Middle frontal gyrus (tissue), 1 donor: ENCODE data around the gene HTR6.

Experiments
- DNase-seq: peaks from one replicate; pipeline ENCODE4 v3.0.0-alpha.2; 2015; ENCODE audit warnings: low spot score; ENCODE audit errors: extremely low spot score

Gene HTR6

DNA sequence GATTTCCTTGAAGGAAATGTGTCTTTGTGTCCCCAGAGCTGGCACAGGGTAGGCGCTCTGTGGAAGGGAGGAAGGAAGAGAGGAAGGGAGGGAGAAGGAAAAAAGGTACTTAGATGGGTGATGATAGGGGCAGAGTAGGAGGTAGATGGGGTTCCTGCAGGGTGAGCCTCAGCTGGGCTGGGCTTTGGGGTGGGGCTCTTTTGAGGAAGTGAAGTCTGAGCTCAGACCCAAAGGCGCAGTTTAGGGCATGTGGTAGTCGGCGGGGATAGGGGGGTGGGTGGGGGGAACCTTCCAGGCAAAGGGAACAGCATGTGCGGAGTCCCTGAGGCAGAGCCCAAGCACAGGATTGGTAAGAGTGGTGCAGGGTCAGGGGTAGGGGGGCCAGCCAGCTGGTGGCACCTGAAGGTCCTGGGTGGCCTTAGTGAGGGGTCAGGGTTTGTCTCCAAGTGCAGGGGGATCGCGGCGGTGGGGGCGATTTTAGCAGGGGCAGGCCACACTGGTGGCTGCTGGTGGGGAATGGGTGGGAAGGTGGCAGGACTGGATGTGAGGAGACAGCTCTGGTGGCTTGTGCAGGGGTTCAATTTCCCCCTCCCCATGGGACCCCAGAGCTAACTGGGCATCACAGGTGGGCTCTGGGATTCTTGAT, 8.4 kb upstream of the HTR6 start:
- no peak for DNase-seq

DNA sequence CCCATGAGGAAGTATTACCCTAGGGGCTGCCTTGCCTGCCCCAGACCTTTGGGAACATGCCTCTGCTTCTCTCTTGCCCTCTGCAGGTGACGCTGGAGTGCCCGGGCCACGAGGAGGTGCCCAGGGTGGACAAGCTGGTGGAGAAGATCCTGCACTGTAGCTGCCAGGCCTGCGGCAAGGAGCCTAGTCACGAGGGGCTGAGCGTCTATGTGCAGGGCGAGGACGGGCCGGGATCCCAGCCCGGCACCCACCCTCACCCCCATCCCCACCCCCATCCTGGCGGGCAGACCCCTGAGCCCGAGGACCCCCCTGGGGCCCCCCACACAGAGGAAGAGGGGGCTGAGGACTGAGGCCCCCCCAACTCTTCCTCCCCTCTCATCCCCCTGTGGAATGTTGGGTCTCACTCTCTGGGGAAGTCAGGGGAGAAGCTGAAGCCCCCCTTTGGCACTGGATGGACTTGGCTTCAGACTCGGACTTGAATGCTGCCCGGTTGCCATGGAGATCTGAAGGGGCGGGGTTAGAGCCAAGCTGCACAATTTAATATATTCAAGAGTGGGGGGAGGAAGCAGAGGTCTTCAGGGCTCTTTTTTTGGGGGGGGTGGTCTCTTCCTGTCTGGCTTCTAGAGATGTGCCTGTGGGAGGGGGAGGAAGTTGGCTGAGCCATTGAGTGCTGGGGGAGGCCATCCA, 7.8 kb upstream of the HTR6 start:
- DNase-seq, result no peak

DNA sequence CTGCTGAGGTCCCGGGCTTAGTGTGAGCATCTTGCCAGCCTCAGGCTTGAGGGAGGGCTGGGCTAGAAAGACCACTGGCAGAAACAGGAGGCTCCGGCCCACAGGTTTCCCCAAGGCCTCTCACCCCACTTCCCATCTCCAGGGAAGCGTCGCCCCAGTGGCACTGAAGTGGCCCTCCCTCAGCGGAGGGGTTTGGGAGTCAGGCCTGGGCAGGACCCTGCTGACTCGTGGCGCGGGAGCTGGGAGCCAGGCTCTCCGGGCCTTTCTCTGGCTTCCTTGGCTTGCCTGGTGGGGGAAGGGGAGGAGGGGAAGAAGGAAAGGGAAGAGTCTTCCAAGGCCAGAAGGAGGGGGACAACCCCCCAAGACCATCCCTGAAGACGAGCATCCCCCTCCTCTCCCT, 7.2 kb upstream of the HTR6 start:
- DNase-seq, result no peak

DNA sequence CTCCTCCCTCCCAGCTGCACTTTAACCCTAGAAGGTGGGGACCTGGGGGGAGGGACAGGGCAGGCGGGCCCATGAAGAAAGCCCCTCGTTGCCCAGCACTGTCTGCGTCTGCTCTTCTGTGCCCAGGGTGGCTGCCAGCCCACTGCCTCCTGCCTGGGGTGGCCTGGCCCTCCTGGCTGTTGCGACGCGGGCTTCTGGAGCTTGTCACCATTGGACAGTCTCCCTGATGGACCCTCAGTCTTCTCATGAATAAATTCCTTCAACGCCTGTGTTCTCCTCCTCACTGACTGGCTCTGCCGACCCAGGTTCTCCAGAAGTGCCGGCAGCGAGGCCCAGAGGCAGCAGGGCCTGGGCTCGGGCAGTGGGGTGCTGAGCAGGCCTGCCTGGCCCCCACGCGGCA, 6.5 kb upstream of the HTR6 start:
- no peak for DNase-seq

DNA sequence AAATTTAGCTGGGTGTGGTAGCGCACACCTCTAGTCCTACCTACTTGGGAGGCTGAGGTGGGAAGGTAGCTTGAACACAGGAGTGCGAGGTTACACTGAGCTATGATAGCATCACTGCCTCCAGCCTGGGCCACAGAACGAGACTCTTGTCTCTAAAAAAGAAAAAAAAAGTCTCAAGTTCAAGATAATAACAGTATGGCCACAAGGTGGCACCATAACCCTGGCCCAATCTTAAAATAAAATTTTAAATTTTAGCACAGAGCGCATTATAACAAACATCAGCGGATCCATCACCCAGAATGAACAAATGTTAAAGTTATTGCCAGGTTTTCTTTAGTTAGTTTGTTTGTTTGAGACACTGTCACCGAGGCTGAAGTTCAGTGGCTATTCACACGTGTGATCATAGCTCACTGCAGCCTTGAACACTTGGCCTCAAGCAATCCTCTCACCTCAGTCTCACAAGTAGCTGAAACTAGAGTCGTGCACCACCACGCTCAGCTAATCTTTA, 2.9 kb upstream of the HTR6 start:
- no peak for DNase-seq

DNA sequence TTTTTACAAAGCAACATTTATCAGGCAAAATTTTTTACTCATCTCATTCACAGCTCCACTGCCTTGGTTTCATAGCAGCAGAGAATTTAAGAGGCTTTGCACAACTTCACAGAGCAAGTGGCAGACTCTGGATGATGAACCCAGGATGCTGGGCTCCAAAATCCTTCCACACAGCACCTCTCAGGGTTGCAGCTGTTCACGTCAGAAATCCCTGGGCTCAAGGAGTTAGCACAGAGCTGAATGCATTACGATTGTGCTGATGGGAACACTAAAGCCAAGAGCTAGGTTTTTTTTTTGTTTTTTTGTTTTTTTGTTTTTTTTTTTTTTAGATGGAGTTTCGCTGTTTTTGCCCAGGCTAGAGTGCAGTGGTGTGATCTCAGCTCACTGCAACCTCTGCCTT, 2.4 kb upstream of the HTR6 start:
- DNase-seq, result no peak

DNA sequence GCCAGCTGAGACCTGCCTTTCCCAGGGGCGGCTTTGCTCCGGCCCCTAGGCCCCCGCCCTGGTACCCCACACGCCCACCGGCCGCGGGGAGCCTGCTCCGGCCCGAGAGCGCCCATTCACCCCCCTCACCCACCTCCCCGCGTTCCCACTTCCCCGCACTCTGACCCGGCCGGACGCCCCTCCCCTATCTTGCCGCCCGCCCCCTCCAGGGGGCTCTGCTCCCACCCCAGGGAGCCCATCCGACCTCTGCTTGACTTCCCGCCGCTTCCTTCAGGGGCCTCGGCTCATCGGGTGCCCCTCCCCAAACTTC, 466 bp downstream of the HTR6 start:
- no peak for DNase-seq

DNA sequence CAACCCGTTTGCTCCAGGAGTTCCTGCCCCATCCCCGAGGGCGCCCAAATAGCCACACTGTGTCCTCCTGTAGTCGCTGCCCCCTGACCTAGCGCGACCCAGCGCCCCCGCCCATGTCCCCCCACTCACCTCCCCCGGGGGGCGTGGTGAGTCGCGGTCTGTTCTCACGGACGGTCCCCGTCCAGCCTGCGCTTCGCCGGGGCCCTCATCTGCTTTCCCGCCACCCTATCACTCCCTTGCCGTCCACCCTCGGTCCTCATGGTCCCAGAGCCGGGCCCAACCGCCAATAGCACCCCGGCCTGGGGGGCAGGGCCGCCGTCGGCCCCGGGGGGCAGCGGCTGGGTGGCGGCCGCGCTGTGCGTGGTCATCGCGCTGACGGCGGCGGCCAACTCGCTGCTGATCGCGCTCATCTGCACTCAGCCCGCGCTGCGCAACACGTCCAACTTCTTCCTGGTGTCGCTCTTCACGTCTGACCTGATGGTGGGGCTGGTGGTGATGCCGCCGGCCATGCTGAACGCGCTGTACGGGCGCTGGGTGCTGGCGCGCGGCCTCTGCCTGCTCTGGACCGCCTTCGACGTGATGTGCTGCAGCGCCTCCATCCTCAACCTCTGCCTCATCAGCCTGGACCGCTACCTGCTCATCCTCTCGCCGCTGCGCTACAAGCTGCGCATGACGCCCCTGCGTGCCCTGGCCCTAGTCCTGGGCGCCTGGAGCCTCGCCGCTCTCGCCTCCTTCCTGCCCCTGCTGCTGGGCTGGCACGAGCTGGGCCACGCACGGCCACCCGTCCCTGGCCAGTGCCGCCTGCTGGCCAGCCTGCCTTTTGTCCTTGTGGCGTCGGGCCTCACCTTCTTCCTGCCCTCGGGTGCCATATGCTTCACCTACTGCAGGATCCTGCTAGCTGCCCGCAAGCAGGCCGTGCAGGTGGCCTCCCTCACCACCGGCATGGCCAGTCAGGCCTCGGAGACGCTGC, 1.1 kb downstream of the HTR6 start:
- no peak for DNase-seq

DNA sequence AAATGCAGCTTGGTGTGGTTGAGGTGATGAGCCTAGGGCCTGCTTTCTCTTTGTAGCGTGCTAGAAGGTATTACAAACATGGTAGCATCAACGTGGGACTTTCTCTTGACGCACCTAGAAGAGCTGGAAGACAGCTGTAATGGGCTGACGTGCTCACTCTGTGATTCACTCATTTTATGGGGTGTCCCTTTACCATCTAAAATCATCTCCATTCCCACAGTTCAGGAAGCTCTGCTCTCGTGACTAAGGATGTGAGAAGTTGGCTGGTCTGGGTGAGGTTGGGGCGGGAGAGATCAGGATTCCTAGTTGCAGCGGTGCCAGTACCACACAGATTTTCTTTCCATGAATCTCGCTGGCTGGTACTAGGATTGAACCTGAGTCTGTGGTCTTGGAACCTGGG, 4.2 kb downstream of the HTR6 start:
- no peak for DNase-seq

DNA sequence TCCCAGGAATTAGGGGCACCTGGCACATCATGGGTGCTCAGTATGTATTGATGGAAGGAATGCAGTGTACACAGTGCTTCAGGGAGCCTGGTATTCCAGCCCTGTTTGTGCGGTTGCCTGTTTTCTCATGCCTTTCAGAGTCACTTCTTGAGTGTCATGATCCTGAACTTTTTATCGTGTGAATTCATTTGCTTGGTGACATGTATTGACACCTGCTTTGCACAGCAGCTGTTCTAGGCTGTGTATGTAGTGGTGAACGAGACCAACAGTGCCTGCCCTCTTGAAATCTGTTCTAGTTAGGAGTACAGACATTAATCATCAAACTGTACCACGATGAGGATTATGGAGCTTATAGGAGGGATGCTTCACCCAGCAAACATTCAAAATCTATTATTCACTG, 6.1 kb downstream of the HTR6 start:
- DNase-seq, result no peak

DNA sequence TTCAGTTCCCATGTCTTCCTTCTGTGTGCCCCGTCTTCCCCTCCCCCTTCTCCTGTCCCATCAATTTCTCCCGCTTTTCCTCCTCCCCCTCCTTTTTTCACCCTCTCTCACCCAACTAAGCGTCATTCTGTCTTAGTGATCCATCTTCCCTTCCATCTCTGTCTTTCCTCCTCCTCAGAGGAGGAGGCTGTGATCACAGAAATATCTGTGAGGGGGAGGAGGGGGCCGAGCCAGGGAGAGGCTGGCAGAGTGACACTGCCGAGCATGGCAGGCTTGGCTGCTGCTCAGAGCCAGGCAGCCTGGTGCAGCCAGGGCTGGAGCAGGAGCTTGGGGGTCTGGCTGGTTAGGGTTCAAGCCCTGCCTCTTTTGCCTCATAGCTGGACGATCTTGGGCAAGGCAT, 7.6 kb downstream of the HTR6 start:
- no peak for DNase-seq

DNA sequence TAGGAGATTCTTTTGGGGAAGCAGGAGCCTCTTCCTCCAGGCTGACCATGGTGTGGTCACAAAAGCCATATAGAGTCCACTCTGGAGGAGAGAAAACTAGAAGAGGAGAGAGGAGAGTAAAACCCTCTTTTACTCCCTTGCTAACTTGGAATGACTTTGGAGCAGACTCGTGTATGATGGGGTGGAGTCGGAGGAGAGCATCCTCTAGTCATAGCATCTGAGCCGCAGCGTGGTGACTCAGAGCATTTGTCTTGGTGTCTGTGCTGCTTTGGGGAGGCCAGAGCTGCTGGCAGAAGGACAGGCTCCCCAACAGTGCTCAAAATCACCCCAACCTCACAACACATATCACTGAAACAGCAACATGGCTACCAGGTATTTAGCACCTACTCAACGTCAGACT, 11.1 kb downstream of the HTR6 start:
- DNase-seq, result no peak

DNA sequence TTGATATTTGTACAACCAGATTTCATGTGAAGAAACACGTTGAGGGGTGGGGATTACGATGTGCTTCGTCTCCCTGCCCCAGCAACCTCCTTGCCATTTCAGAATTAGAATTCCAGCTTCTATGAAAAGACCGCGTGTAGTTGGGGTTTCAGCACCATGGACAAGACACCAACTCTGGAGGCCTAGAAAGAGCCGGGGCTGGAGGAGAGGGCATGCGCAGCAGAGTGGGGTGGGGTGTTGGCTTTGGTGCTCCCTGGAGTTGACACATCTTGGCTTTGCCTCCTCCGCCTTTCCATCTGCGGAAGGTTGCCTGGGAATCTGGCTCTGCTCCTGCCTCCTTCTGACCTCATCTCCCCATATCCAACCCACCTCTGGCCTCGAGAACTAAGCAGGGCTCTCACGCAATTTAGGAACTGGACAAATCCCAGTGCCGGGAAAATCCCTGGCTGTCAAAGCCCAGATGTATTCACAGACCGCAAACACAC, 11.8 kb downstream of the HTR6 start:
- no peak for DNase-seq

DNA sequence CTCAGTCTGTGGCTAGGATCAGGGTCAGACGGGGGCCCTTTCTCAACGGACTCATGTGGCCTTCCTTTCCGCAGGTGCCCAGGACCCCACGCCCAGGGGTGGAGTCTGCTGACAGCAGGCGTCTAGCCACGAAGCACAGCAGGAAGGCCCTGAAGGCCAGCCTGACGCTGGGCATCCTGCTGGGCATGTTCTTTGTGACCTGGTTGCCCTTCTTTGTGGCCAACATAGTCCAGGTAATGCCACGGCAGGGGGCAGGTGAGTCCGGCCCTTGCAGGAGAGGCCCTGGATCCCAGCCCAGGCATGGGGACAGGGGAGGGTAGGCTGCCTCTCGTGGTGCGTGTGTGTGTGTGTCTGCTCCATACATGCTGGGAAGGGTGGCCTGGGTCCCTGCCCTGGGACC, 13.8 kb downstream of the HTR6 start:
- DNase-seq, result no peak

DNA sequence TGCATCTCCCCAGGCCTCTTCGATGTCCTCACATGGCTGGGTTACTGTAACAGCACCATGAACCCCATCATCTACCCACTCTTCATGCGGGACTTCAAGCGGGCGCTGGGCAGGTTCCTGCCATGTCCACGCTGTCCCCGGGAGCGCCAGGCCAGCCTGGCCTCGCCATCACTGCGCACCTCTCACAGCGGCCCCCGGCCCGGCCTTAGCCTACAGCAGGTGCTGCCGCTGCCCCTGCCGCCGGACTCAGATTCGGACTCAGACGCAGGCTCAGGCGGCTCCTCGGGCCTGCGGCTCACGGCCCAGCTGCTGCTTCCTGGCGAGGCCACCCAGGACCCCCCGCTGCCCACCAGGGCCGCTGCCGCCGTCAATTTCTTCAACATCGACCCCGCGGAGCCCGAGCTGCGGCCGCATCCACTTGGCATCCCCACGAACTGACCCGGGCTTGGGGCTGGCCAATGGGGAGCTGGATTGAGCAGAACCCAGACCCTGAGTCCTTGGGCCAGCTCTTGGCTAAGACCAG, 14.3 kb downstream of the HTR6 start:
- DNase-seq, result no peak

DNA sequence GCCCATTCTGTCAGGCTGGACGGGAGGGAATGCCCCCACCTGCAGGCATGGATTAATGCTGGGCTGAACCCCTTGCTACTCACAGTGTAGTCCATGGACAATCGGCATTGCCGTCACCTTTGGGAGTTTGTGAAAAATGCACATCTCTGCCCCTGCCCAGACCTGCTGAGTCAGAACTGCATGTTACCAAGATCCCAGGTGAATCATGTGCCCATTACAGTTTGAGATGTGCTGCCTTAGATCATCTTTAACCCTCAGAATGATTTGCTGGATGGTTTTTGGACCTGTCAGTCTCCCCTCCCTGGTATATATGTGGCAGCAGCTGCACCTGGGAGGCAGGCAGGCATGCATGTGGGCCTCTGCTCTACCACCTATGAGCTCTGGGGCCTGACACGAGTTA, 15.0 kb downstream of the HTR6 start:
- no peak for DNase-seq

DNA sequence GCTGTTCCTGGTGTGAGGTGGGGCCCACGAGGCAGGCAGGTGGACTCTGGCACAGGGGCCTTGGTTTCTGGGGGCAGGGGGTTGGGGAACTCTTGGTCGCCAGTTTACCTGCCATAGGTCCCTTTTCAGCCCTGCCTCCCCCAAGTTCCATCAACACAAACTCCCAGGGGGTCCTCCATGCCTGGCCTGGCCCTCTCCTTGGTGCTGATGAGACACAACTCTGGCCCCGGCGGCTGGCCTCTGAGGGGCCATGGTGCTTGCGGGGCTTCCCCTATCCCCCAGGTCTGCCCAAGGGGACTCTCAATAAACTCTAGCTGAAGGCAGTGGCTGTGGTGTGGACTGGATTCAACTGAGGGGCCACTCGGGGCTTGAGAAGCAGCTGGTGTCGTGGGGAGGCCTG, 16.0 kb downstream of the HTR6 start:
- DNase-seq, result no peak

DNA sequence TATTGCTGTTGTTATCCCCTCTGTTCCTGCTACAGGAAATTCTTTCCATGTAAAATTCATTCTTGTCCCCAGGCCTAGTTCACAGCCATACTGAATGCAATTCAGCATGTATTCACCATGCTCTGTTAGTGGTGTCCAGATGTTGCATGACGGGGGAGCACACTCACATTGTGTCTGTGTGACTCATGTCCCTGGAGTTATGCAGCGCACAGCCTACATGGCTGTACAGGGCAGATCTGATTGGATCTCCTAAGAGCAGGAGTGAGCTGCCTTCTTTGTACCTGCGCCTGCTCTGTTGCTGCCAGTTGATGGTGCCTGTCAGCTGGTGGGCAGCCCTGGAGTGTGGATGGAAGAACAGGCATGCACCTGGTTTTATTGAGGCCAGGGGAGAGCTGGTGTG, 17.6 kb downstream of the HTR6 start:
- DNase-seq, result no peak

DNA sequence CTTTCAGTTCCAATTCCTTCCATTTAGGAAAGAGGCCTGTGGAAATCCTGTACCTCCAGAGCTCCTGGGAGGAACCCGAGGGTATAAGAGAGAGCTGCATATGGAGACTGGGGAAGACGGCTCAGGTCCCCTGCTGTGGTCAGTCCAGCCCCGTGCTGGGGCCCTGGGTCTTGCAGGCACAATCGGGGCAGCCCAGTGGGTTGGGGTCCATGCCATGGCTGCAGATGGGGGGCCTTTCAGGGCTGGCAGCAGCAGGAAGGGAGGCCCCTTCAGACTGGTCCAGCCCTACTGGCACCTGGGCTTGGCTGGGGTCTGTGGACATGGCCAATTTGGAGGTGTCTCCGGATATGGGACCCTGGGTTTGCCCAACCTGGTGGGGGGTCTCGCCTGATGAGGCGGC, 18.2 kb downstream of the HTR6 start:
- no peak for DNase-seq

DNA sequence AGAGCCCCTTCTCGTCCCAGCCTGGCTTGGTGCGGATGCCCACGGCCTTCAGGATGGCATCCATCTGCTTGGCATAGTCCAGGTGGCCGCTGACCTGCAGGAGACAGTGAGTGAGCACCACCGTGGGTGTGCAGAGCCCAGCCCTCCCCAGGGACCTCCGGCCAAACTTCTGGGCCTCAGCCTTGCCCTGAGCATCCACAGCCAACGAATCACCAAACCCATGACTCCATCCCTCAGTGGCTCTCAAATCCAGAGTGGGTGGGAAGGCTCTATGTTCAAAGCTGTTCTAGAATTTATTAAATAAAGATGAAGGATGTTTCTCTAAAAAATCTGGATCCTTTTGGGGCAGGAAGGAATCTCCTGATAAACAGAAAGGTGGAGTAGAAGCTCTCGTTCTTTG, 18.7 kb downstream of the HTR6 start:
- no peak for DNase-seq

DNA sequence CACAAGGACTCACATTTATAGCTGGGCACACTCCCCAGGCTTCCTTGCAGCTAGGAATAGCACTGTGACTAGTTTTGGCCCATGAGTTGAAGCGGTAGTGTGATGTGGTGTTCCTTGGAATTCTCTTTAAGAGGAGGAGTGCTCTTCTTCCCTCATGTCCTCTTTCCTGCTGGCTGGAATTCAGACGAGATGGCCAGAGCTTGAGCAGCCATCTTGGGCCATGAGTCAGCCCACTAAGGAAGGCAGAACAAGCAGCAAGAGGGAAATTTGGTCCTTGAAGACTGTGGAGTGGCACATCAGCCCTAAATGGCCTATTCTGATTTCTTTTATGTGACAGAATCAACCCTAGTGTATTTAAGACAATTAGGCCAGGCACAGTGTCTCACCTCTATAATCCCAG, 20.0 kb downstream of the HTR6 start:
- peak; percentile 14 for DNase-seq

DNA sequence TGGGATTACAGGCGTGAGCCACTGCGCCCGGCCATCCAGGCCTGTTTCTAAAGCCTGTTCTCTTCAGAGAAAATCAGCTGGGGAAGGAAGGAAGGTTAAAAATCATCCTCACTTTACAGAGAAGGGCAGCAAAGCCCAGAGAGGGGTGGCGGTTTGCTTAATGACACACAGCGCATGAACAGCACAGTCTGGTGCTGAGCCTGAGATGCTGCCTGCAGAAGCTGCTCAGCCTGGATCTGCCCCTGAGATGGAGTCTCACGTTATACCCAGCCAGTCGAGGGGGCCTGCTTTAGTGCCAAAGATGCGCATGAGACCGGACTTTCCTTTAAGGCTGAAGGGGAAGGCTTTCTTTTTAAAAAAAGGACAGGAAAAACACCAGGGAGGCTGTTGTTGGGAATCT, 21.3 kb downstream of the HTR6 start:
- DNase-seq, result no peak
